ENCODE data around the gene SNTA1.

SNTA1 gene

DNA sequence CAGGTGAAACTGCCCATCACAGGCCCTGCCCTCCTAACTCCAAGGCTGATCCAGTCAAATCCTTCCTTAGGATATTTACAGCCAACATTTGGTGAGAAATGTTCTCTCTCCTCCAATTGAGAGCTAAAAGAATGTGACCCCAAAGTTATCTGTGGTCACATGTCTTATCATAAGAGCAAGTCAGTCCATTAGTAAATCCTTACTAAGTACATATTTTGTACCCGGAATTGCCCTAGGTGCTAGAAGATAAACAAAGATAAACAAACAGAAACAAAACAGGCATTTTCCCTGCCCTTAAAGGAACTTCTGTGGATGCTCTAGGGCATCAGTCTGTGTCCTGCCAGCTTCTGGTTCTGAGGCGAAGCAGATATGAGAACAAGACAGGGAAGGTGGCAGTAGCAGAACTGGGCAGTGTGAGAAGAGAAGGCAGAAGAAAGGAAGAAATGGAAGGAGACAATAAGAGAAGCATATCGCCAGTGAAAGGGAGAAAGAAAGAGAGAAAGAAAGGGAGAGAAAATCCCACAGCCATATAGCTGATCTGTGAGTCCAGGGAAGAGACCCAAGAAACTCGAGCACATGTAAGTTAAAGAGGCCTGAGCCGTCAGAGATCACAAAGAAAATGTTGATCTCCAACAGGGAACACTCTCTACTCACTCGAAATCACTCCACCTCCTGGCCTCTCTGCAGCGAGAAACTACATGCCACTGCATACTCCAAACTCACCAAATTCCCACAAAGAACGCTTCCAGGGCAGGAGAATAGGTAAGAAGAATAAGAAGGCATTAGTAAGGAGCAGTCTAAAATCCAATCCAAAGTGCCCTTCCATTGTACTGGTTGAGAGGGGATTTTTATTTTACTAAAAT lies 83.9 kb downstream of the SNTA1 start:
- Histone ChIP-seq H3K18ac (ENCODE audit: low read length) (no peak overlapping the region), H4K5ac (ENCODE audit: low read length) (no peak overlapping the region), H3K36me3 (ENCODE audit: control insufficient read depth, insufficient read depth, low read length) (peaks cover 1% of the 10 kb centered on the region), H3K56ac (ENCODE audit: low read length) (no peak overlapping the region), H3K9ac (ENCODE audit: low read length) (no peak overlapping the region), H3K27me3 (ENCODE audit: insufficient read depth, low read length, poor library complexity) (no peaks in the 10 kb centered on the region), H3K79me2 (ENCODE audit: control insufficient read depth, insufficient read depth, low read length) (no peaks in the 10 kb centered on the region), H4K8ac (ENCODE audit: low read depth, low read length) (no peak overlapping the region), H3K4me3 (ENCODE audit: low read length) (no peak overlapping the region), H2BK5ac (ENCODE audit: low read length) (no peak overlapping the region), H3K27ac (ENCODE audit: low read depth, low read length) (no peak overlapping the region), H2BK120ac (ENCODE audit: low read depth, low read length) (no peak overlapping the region), H3K4me1 (ENCODE audit: control insufficient read depth, low read depth, low read length) (no peaks in the 10 kb centered on the region), H3K23ac (ENCODE audit: low read length) (no peak overlapping the region), H3K4ac (ENCODE audit: low read depth, low read length) (no peak overlapping the region), H2BK15ac (replicated peaks; ENCODE audit: low read depth) (no peak overlapping the region), H3K4me2 (ENCODE audit: low read length) (no peak overlapping the region), H3K79me1 (ENCODE audit: low read length) (no peaks in the 10 kb centered on the region), H2AK5ac (ENCODE audit: low read length) (no peak overlapping the region)
- WGBS (ENCODE audit: extremely low coverage, insufficient coverage, low lambda C conversion rate): no CpG with 5 or more reads among the region's 8 CpGs
- DNase-seq: no peak

Measured in mesendoderm (in vitro differentiated cells).